Keratinocyte (primary cell): ENCODE measurements around the gene HMCN1.

ENCODE experiments used
- EZH2 ChIP-seq: IDR thresholded peaks from one replicate; pipeline ENCODE4 v1.6.1; 2012; ENCODE audit warnings: inconsistent platforms, mild to moderate bottlenecking, low read length, moderate library complexity
- TF ChIP-seq, protein P1 (sequence below), 3 experiments: IDR thresholded peaks in 1 of 3; conservative IDR thresholded peaks in 1 of 3; optimal IDR thresholded peaks in 1 of 3; 2 replicates in 2 of 3; 3 replicates in 1 of 3; pipeline versions ENCODE3 to v1.5.1; 2011; ENCODE audit warnings: low read length in 3 of 3, mild to moderate bottlenecking in 3 of 3, moderate library complexity in 2 of 3, control low read depth in 1 of 3, inconsistent platforms in 1 of 3; ENCODE audit not compliant: insufficient read depth in 2 of 3; ENCODE audit errors: extremely low read depth in 1 of 3

DNA sequence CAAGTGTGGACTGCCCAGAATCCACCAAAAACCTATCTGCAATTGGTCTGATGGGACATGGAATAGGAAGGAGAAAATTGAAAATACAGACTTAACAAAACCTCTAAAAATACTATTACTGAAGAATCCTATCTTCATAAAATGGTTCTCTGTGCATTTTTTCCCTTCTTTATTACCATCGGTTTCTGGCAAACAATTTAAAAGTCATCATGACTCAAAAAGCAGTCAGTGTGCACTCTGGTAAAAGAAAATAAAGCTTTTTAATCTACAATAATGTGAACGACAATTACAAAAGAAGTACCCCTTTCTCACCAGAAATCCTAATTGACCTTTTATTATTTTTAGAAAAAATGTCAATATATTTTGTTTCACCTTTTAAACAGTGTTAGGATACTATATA is 454.5 kb downstream of the HMCN1 start:
- TF ChIP-seq, protein P1, sequence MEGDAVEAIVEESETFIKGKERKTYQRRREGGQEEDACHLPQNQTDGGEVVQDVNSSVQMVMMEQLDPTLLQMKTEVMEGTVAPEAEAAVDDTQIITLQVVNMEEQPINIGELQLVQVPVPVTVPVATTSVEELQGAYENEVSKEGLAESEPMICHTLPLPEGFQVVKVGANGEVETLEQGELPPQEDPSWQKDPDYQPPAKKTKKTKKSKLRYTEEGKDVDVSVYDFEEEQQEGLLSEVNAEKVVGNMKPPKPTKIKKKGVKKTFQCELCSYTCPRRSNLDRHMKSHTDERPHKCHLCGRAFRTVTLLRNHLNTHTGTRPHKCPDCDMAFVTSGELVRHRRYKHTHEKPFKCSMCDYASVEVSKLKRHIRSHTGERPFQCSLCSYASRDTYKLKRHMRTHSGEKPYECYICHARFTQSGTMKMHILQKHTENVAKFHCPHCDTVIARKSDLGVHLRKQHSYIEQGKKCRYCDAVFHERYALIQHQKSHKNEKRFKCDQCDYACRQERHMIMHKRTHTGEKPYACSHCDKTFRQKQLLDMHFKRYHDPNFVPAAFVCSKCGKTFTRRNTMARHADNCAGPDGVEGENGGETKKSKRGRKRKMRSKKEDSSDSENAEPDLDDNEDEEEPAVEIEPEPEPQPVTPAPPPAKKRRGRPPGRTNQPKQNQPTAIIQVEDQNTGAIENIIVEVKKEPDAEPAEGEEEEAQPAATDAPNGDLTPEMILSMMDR (optimal IDR thresholded peaks at IDR 0.05 in 1 of 3, IDR thresholded peaks at IDR 0.05 in 1 of 3, conservative IDR thresholded peaks at IDR 0.05 in 1 of 3; ENCODE audit: extremely low read depth in 1 of 3, insufficient read depth in 2 of 3, low read length in 3 of 3): no peak
- no peak for TF ChIP-seq EZH2
